ENCODE data around the gene FBXO45.
"Not testable (repeated sequence)": the region's sequence is repeated elsewhere in the genome, so short reads cannot be mapped to it uniquely, and the experiment has no call there.

The FBXO45 gene

DNA sequence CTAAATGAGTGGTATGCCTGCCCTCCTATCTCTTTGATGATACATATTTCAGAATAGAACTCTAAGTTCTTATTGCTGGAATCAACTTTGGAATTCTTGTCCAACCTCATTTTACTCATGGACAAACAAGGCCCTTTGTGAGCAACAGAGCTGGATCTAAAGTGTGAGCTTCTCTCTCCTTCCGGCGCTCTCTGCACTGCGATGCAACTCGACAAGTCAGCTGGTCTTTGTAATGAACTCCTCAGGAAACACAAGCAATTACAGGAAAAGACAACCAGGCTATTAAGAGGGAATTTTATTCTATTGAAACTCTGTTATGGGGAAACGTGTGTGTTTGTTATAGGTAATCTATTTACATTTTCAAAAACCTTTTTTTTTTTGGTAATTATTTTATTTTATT is 50.8 kb downstream of the FBXO45 start:
- no peak for DNase-seq (ENCODE audit: low read depth)

GRCh38 chr3:196619627-196620026 is 51.2 kb downstream of the FBXO45 start:
- DNase-seq (ENCODE audit: low read depth) = not testable (repeated sequence)

DNA sequence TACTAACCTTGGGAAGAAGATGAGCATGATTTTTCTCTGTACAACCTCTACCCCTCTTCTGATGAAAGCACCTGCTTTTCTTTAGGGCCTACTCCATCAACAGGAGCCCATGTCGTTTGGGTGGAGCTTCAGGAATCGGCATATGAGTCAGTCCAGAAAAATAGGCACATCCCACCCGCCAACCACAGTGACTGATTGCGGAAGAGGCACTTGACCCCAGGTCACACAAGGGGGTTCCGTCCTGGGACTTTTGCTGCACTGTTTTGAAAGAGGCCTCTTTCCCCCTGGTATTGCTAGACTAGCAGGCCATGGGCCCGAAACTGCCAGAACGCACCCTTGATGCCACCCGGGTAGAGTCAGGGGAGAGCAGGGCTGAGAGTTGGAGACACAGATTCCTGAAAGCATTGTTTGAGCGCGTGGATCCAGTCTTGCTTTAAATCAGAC is 51.7 kb downstream of the FBXO45 start:
- DNase-seq (ENCODE audit: low read depth) = no peak

GRCh38 chr3:196620684-196621083 is 52.2 kb downstream of the FBXO45 start:
- DNase-seq (ENCODE audit: low read depth) = no peak

DNA sequence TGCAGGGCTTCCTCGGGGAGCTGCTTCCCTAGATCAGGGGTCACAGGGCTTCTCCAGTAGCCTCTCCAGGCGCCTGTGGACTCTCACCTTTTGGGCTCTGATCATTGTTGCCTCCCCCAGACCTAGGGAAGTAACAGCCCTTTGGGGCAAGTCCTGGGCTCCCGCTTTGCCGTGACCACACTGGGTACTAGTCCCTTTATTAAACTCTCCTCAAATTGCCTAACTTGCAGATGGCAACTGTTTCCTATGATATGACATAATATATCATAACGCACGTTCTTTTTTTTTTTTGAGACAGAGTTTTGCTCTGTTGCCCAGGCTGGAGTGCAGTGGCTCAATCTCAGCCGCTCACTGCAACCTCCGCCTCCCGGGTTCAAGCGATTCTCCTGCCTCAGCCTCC is 53.2 kb downstream of the FBXO45 start:
- DNase-seq (ENCODE audit: low read depth) = no peak

DNA sequence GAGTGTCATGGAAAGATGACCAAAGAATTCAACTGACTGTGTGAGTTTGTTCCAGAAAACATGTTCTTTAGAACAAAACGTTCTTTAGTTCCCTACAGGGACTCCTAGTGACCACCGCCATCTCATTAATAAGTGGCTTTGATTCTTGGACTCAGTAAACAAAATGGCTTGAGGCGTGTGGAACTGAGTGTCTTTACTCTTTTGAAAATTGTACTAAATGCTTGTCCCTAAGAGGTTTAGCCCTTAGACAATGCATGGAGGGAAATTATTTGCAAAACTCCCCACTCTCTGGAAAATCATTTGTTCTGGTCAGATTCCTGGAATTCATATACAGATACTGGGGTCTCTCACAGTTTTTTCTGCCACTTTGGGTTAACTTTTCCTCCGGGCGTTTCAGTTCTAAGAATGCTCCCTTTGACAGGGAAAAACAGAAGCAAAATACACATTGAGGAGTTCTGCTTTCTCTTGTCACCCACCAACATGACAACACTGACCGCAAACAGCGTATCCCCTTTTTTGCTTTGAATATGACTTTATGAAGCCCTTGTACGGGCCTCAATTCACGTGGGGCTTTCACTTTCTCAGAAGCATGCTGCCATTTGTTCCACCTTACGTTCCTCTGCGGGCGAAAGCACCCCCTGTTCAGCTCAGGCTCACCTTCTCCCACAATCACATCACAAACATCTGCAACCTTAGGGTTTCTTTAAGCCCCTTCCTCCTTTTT is 55.8 kb downstream of the FBXO45 start:
- DNase-seq (ENCODE audit: low read depth) = no peak

DNA sequence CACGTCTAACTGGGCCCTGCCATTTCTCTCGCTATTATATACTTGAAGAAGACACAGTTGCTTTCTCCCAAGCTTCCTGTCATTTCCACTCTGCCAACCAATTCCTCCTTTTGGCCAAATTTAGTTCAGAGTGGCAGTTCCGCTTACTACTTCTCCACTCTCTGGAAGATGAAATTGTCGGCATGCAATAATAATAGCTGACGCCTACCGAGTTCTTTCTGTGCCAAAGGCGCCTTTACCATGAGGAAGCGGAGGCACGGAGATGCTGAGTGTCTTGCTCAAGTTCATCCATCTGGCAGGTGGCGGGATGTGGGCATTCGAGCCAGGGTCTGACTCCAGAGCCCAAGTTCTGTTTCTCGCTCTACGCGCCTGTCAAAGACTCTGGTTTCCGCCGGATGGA is 56.4 kb downstream of the FBXO45 start:
- no peak for DNase-seq (ENCODE audit: low read depth)

DNA sequence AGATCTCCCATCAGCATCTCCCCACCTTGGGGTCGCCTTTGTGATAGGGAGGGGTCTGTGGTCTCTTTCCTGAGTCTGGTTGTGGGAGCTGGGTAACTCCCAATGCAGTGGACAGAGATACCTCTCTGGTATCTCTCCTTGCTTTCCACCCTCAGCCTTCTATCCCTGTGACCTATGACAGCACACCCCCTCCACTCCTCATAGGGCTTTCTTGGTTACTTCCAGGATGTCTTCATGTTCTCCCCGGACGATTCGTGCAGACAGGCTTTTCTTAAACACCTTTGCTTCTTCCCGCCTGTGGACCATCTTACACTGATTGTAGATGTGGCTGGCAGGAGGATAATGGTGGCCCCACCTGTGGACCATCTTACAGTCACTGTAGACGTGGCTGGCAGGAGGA is 56.9 kb downstream of the FBXO45 start:
- DNase-seq (ENCODE audit: low read depth) = no peak

GRCh38 chr3:196627918-196628231 is 59.4 kb downstream of the FBXO45 start:
- no peak for DNase-seq (ENCODE audit: low read depth)

- DNase-seq (ENCODE audit: low read depth) = no peak
These were observed 60.8 kb downstream of the FBXO45 start for GRCh38 chr3:196629228-196629627.

DNA sequence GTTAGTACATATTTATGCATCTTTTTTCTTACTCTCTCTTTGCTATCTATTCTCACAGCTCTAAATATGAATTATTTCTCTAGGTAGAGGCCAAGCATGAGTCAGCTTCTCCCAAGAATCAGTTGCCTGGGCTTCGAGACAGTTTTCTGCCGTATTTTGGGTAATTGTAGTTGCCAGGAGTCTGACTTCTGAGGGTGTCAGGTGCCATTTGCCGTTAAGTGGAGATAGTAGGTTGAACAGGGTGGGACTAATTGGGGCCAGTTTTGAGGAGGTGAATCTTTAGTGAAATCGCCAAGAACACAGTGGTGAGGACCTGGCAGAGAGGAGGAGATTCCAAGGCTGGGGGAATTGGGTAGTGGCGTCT is 63.2 kb downstream of the FBXO45 start:
- no peak for DNase-seq (ENCODE audit: low read depth)

DNA sequence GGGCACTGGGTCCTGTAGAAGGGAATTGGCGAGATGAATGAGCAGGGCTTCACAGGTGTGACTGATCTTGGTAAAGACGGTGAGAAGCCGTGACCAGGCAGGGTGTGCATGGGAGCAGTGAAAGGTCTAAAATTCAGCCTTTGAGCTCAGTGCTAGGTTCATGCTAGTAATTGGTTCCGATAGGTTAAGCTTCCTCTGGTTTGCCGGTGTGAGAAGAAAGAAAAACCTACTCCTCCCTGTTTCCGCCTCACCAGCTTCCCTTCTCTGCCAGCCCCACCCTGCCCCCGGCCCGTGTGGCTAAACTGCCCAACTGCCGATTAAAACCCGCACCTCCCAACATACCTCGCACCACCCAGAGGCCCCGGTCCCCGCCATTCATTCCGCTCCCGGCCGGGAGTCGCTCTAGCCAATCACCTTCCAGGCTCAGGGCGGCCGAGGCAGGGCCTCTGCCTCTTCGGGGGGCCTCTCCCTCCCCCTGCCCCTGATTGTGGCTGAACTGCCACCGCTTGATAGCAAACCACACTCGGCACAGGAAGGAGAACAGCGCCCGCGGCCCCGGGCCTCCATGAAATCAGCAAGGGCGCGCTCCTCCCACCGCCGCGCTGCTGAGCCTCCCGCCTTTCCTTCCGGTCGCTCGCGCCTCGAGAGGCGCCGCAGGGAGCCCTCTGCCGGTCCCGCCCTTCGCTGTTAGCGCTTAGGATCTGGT is 63.7 kb downstream of the FBXO45 start:
- DNase-seq (ENCODE audit: low read depth) = peak; percentile 96

GRCh38 chr3:196633555-196634151 is 65.2 kb downstream of the FBXO45 start:
- DNase-seq (ENCODE audit: low read depth) = no peak

DNA sequence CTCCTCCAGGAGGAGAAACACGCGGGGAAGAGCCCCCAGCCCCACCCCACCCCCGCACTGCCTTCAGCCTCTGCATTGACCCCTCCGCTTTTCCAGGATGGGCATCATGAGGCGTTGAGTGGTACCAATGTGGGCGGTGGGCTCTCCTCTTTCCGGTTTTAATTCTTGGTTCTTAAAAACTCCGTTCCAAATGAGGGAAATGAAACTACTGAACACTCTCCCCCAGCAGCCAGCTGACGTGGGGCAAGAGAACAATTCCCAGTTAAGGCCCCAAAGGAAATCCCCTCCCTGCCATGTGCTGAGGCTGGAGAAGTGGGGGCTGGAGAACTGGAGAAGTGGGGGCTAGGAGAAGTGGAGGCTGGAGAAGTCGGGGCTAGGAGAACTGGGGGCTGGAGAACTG is 65.8 kb downstream of the FBXO45 start:
- no peak for DNase-seq (ENCODE audit: low read depth)

- DNase-seq (ENCODE audit: low read depth) = no peak
These were observed 66.4 kb downstream of the FBXO45 start for GRCh38 chr3:196634829-196635228.

- no peak for DNase-seq (ENCODE audit: low read depth)
These were observed 68.2 kb downstream of the FBXO45 start for GRCh38 chr3:196636369-196637349.

DNA sequence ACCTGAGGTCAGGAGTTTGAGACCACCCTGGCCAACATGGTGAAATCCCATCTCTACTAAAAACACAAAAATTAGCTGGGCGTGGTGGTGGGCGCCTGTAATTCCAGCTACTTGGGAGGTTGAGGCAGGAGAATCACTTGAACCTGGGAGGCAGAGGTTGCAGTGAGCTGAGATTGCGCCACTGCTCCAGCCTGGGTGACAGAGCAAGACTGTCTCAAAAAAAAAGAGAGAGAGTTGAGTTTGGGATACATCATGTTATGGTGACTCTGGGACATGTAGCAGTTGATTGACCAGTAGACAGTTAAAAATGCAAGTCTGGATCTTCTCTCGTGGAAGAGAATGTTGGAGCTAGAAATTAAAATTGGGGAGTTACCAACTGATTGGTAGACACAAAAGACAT is 69.5 kb downstream of the FBXO45 start:
- not testable (repeated sequence) for DNase-seq (ENCODE audit: low read depth)

Data from CMK (cell line).